Smooth muscle cell (in vitro differentiated cells): Measurements from ENCODE around the gene ZNF557. TPM values are rescaled to one million over a fixed set of nuclear protein-coding genes. Genes with fewer than 3 reads are reported as not detected.

Experiments used
- DNase-seq: peaks from one replicate; lab custom pipeline; 2025; ENCODE audit not compliant: unreplicated experiment; lab: John Stamatoyannopoulos, UW
- H2AFZ ChIP-seq: fragments of 200-600 bp; sonication (generic); 2 replicates; pipeline ENCODE4 v1.6.0; 2016; ENCODE audit warnings: antibody characterized with exemption, low read depth, mild to moderate bottlenecking
- H3F3A ChIP-seq: fragments of 200-600 bp; sonication (generic); 2 replicates; pipeline ENCODE4 v1.6.0; 2017; ENCODE audit warnings: antibody characterized with exemption, low read depth
- H3K27ac ChIP-seq: fragments of 200-600 bp; sonication (generic); 2 replicates; pipeline ENCODE4 v1.5.1; 2016; ENCODE audit warnings: low read depth, mild to moderate bottlenecking
- H3K27me3 ChIP-seq: fragments of 200-600 bp; sonication (generic); 2 replicates; pipeline ENCODE4 v1.6.1; 2016; ENCODE audit warnings: low read depth, mild to moderate bottlenecking
- H3K36me3 ChIP-seq: fragments of 200-600 bp; sonication (generic); 2 replicates; pipeline ENCODE4 v1.5.1; 2016; ENCODE audit warnings: low read depth
- H3K4me1 ChIP-seq: fragments of 200-600 bp; sonication (generic); 2 replicates; pipeline ENCODE4 v1.5.1; 2016; ENCODE audit warnings: low read depth
- H3K4me2 ChIP-seq: fragments of 200-600 bp; sonication (generic); 2 replicates; pipeline ENCODE4 v1.6.0; 2016; ENCODE audit warnings: mild to moderate bottlenecking
- H3K4me3 ChIP-seq: fragments of 200-600 bp; sonication (generic); 2 replicates; pipeline ENCODE4 v1.5.1; 2016; ENCODE audit warnings: mild to moderate bottlenecking
- H3K79me2 ChIP-seq: fragments of 200-600 bp; sonication (generic); 2 replicates; pipeline ENCODE4 v1.6.0; 2016; ENCODE audit warnings: low read depth, mild to moderate bottlenecking
- H3K9ac ChIP-seq: fragments of 200-600 bp; sonication (generic); 2 replicates; pipeline ENCODE4 v1.6.0; 2016; ENCODE audit warnings: low read depth
- H3K9me3 ChIP-seq: fragments of 200-600 bp; sonication (generic); replicated peaks from 2 replicates; pipeline ENCODE4 v1.5.1; 2016; ENCODE audit warnings: low read depth
- H4K20me1 ChIP-seq: fragments of 200-600 bp; sonication (generic); 2 replicates; pipeline ENCODE4 v1.6.0; 2016; ENCODE audit warnings: low read depth
- CTCF ChIP-seq: fragments of 200-600 bp; sonication (generic); IDR thresholded peaks from 2 replicates; pipeline ENCODE4 v1.5.1; 2017; ENCODE audit warnings: borderline replicate concordance, mild to moderate bottlenecking, antibody characterized with exemption; ENCODE audit not compliant: insufficient read depth, poor library complexity, severe bottlenecking
- WGBS: methylation state at CpG from one replicate; pipeline ENCODE4 v1.1.7; 2016; ENCODE audit warnings: low lambda C conversion rate; 5-methylcytosine and 5-hydroxymethylcytosine counted together
- polyA plus RNA-seq: library from polyadenylated mRNA; unstranded; fragments of >200 nt; fragmentation: Nextera tagmentation; extraction: Ambion mirVana; gene quantifications from 2 replicates; pipeline ENCODE4 v1.2.1, GENCODE V29; 2016
- total RNA-seq: library from RNA; depleted of rRNA; stranded (reverse); fragments of >200 nt; gene quantifications from 2 replicates; pipeline ENCODE4 v1.2.3, GENCODE V29; 2014

Gene ZNF557
- total and polyA plus RNA-seq, 2 experiments from 2014 or later: 4.2 to 9.7 TPM

GRCh38 chr19:7125221-7125620, 55.7 kb downstream of the ZNF557 start:
- no peak for TF ChIP-seq CTCF
- H3F3A ChIP-seq: no peaks in the 10 kb centered on the region
- H3K9ac ChIP-seq: no peak overlapping the region
- no peaks in the 10 kb centered on the region for H3K27me3 ChIP-seq
- H3K36me3 ChIP-seq: peaks cover 28% of the 10 kb centered on the region
- H3K9me3 ChIP-seq: peaks cover 8% of the 10 kb centered on the region
- H4K20me1 ChIP-seq: no peaks in the 10 kb centered on the region
- H3K4me1 ChIP-seq: no peaks in the 10 kb centered on the region
- WGBS: 96% methylated on average over 16 of the region's 16 CpGs
- no peak overlapping the region for H3K4me2 ChIP-seq
- no peak overlapping the region for H2AFZ ChIP-seq
- DNase-seq: no peak
- H3K79me2 ChIP-seq: no peaks in the 10 kb centered on the region
- no peak overlapping the region for H3K27ac ChIP-seq
- no peak overlapping the region for H3K4me3 ChIP-seq

GRCh38 chr19:7126132-7126531, 56.6 kb downstream of the ZNF557 start:
- DNase-seq: no peak
- no peak for TF ChIP-seq CTCF
- Histone ChIP-seq H3K79me2 (no peaks in the 10 kb centered on the region), H3K36me3 (peaks cover 28% of the 10 kb centered on the region), H3K9ac (no peak overlapping the region), H3K9me3 (peaks cover 8% of the 10 kb centered on the region), H4K20me1 (no peaks in the 10 kb centered on the region), H3K4me2 (no peak overlapping the region), H3K4me1 (no peaks in the 10 kb centered on the region), H3F3A (no peaks in the 10 kb centered on the region), H3K27ac (no peak overlapping the region), H2AFZ (no peak overlapping the region), H3K27me3 (no peaks in the 10 kb centered on the region), H3K4me3 (no peak overlapping the region)
- 97% methylated on average over 3 of the region's 3 CpGs for WGBS

- H3K9ac ChIP-seq: no peak overlapping the region
These were observed 60.5 kb downstream of the ZNF557 start for GRCh38 chr19:7130043-7130442.

More at GRCh38 chr19:7130043-7130442, 60.5 kb downstream of the ZNF557 start:
- no peaks in the 10 kb centered on the region for H3K27me3 ChIP-seq
- no peak overlapping the region for H2AFZ ChIP-seq
- peaks cover 28% of the 10 kb centered on the region for H3K36me3 ChIP-seq
- H3K79me2 ChIP-seq: no peaks in the 10 kb centered on the region
- no peak overlapping the region for H3K4me2 ChIP-seq
- peaks cover 8% of the 10 kb centered on the region for H3K9me3 ChIP-seq
- H4K20me1 ChIP-seq: no peaks in the 10 kb centered on the region
- no peak overlapping the region for H3K4me3 ChIP-seq
- 100% methylated on average over 1 of the region's 1 CpG for WGBS
- no peaks in the 10 kb centered on the region for H3K4me1 ChIP-seq
- H3K27ac ChIP-seq: no peak overlapping the region
- no peak for DNase-seq
- no peak for TF ChIP-seq CTCF
- no peaks in the 10 kb centered on the region for H3F3A ChIP-seq
